Thoracic aorta (tissue), 2 donors: ENCODE results near the gene LBHD1. TPM values are rescaled to one million over a fixed set of nuclear protein-coding genes. Genes with fewer than 3 reads are reported as not detected.

ENCODE experiments used
- ATAC-seq: fragments of 150-250 bp; one replicate; pipeline ENCODE4 v1.8.0; 2017; ENCODE audit warnings: low read depth; ENCODE audit not compliant: insufficient number of reproducible peaks, low FRiP score
- DNase-seq: peaks from one replicate; pipeline ENCODE4 v3.0.0-alpha.2; 2020; ENCODE audit warnings: low spot score
- H3K27ac ChIP-seq, 2 donors: fragments of 200-600 bp; sonication (generic); 1 replicate in 1 of 2; 2 replicates in 1 of 2; pipeline ENCODE4 v1.5.1; 2016; ENCODE audit warnings: mild to moderate bottlenecking in 2 of 2, moderate library complexity in 2 of 2
- H3K27me3 ChIP-seq: fragments of 200-600 bp; sonication (generic); replicated peaks from 2 replicates; pipeline ENCODE4 v1.6.0; 2016; ENCODE audit warnings: mild to moderate bottlenecking; ENCODE audit not compliant: insufficient read depth
- H3K36me3 ChIP-seq: fragments of 200-600 bp; sonication (generic); one replicate; pipeline ENCODE4 v1.5.1; 2016
- H3K4me1 ChIP-seq, 2 donors: fragments of 200-600 bp; sonication (generic); 1 replicate in 1 of 2; 2 replicates in 1 of 2; pipeline versions ENCODE4 v1.5.1 to v1.6.0; 2016; ENCODE audit warnings: low read depth in 2 of 2, mild to moderate bottlenecking in 1 of 2; ENCODE audit not compliant: control insufficient read depth in 1 of 2
- H3K4me3 ChIP-seq: fragments of 200-600 bp; sonication (generic); 2 replicates; pipeline ENCODE4 v1.5.1; 2016; ENCODE audit warnings: mild to moderate bottlenecking
- H3K9me3 ChIP-seq: fragments of 200-600 bp; sonication (generic); 2 replicates; pipeline ENCODE4 v1.5.1; 2016
- CTCF ChIP-seq: fragments of 200-600 bp; sonication (generic); IDR thresholded peaks from one replicate; pipeline ENCODE4 v1.5.1; 2019; ENCODE audit warnings: antibody characterized with exemption
- total RNA-seq, 2 donors: library from RNA; depleted of rRNA; stranded (reverse); fragments of >200 nt; gene quantifications; one replicate each; pipeline versions ENCODE4 v1.1.0 to v1.2.3, GENCODE V29; 2016

The LBHD1 gene
- total RNA-seq, 2 donors from 2014 or later = 3.7 to 7.8 TPM

GRCh38 chr11:62647609-62648005 is 24.5 kb downstream of the LBHD1 start:
- Histone ChIP-seq H3K9me3 (no peaks in the 10 kb centered on the region), H3K4me1 (peaks cover 12 to 36% of the 10 kb centered on the region in 2 donors), H3K4me3 (no peak overlapping the region), H3K36me3 (peaks cover 18% of the 10 kb centered on the region), H3K27me3 (no peaks in the 10 kb centered on the region), H3K27ac (no peak overlapping the region)
- no peak for DNase-seq
- ATAC-seq = no peak
- TF ChIP-seq CTCF = no peak

GRCh38 chr11:62646825-62647608 is 25.1 kb downstream of the LBHD1 start:
- Histone ChIP-seq H3K36me3 (peaks cover 21% of the 10 kb centered on the region), H3K4me3 (peak overlapping the region; percentile 94), H3K4me1 (peaks cover 8 to 30% of the 10 kb centered on the region in 2 donors), H3K9me3 (no peaks in the 10 kb centered on the region), H3K27ac (peak overlapping the region; percentile 34 to 52), H3K27me3 (no peaks in the 10 kb centered on the region)
- no peak for DNase-seq
- no peak for ATAC-seq
- TF ChIP-seq CTCF = no peak

- peak within 1 kb of the TSS; percentile 91 to 94 for H3K27ac ChIP-seq
- H3K36me3 ChIP-seq = peaks cover 21% of the 10 kb centered on the region
- ATAC-seq (peak; percentile 97), DNase-seq (peak; percentile 100)
- H3K4me3 ChIP-seq = peak within 1 kb of the TSS; percentile 94
- TF ChIP-seq CTCF = no peak
- H3K27me3 ChIP-seq = no peaks in the 10 kb centered on the region
- no peaks in the 10 kb centered on the region for H3K9me3 ChIP-seq
- H3K4me1 ChIP-seq = peaks cover 3 to 23% of the 10 kb centered on the region in 2 donors
These were observed 25.9 kb downstream of the LBHD1 start, which contains the start of gene GANAB for GRCh38 chr11:62645946-62646824. TSS of gene GANAB (minus strand) at chr11:62646613. CDS start at chr11:62646599, 14 bp downstream.

GRCh38 chr11:62645671-62645945 is 26.5 kb downstream of the LBHD1 start:
- H3K4me3 ChIP-seq = peak overlapping the region; percentile 94
- DNase-seq (no peak), ATAC-seq (no peak)
- H3K4me1 ChIP-seq = peaks cover 3 to 23% of the 10 kb centered on the region in 2 donors
- no peaks in the 10 kb centered on the region for H3K9me3 ChIP-seq
- TF ChIP-seq CTCF = no peak
- H3K27me3 ChIP-seq = no peaks in the 10 kb centered on the region
- peak overlapping the region; percentile 91 to 94 for H3K27ac ChIP-seq
- H3K36me3 ChIP-seq = peaks cover 21% of the 10 kb centered on the region

GRCh38 chr11:62644220-62644619 is 27.8 kb downstream of the LBHD1 start:
- Histone ChIP-seq H3K27ac (no peak overlapping the region), H3K27me3 (no peaks in the 10 kb centered on the region), H3K36me3 (peaks cover 18% of the 10 kb centered on the region), H3K4me1 (peaks cover 3 to 23% of the 10 kb centered on the region in 2 donors), H3K9me3 (no peaks in the 10 kb centered on the region), H3K4me3 (no peak overlapping the region)
- DNase-seq (no peak), ATAC-seq (no peak)
- TF ChIP-seq CTCF = no peak
